Omental fat pad (tissue), 4 donors: ENCODE data around the gene HYAL3. TPM values are rescaled to one million over a fixed set of nuclear protein-coding genes. Genes with fewer than 3 reads are reported as not detected.
"Not testable (repeated sequence)": the region's sequence is repeated elsewhere in the genome, so short reads cannot be mapped to it uniquely, and the experiment has no call there.

Experiments
- ATAC-seq: fragments of 150-250 bp; one replicate; pipeline ENCODE4 v1.9.1; 2016; ENCODE audit warnings: mild to moderate bottlenecking, moderate library complexity; ENCODE audit not compliant: low FRiP score
- DNase-seq: peaks from one replicate; pipeline ENCODE4 v3.0.0-alpha.2; 2019; ENCODE audit warnings: low spot score
- CTCF ChIP-seq, 3 donors: fragments of 450-650 bp; IDR thresholded peaks; one replicate each; pipeline ENCODE4 v1.5.1; 2016 to 2017; ENCODE audit warnings: antibody characterized with exemption in 3 of 3, mild to moderate bottlenecking in 3 of 3, moderate library complexity in 2 of 3
- total RNA-seq, 4 donors: library from RNA; depleted of rRNA; stranded (reverse); fragments of >200 nt; gene quantifications; one replicate each; pipeline ENCODE4 v1.1.0, GENCODE V29; 2016

Gene HYAL3
- total RNA-seq, 4 donors from 2014 or later = 1.9 to 6.2 (median 4.0) TPM

GRCh38 chr3:50314816-50315215 lies 15.6 kb upstream of the HYAL3 start:
- no peak for TF ChIP-seq CTCF (IDR thresholded peaks at IDR 0.05)
- DNase-seq (no peak), ATAC-seq (no peak)

- TF ChIP-seq CTCF (IDR thresholded peaks at IDR 0.05) = no peak
- no peak for ATAC-seq
- no peak for DNase-seq
These were observed 15.1 kb upstream of the HYAL3 start for GRCh38 chr3:50314342-50314741.

GRCh38 chr3:50312041-50312440 lies 12.8 kb upstream of the HYAL3 start:
- ATAC-seq, DNase-seq: not testable (repeated sequence)

GRCh38 chr3:50304601-50305000 lies 5.4 kb upstream of the HYAL3 start:
- no peak for TF ChIP-seq CTCF (IDR thresholded peaks at IDR 0.05)
- DNase-seq (no peak), ATAC-seq (no peak)

GRCh38 chr3:50303013-50303815 lies 4.0 kb upstream of the HYAL3 start, which contains the start of gene HYAL1:
HYAL1 (minus strand) TSS chr3:50303574; CDS start chr3:50302956, 618 bp downstream.
- DNase-seq (no peak), ATAC-seq (no peak)
- TF ChIP-seq CTCF (IDR thresholded peaks at IDR 0.05) = no peak

GRCh38 chr3:50302095-50303012 lies 3.1 kb upstream of the HYAL3 start:
- DNase-seq = no peak
- no peak for TF ChIP-seq CTCF (IDR thresholded peaks at IDR 0.05)
- ATAC-seq = no peak

GRCh38 chr3:50300681-50301254 lies 1.6 kb upstream of the HYAL3 start:
- ATAC-seq (no peak), DNase-seq (no peak)
- no peak for TF ChIP-seq CTCF (IDR thresholded peaks at IDR 0.05)
